Keratinocyte (primary cell): ENCODE data around the gene ZNF391. TPM values are rescaled to one million over a fixed set of nuclear protein-coding genes. Genes with fewer than 3 reads are reported as not detected.

Source experiments
- DNase-seq: peaks from one replicate; pipeline ENCODE4 v3.0.0-alpha.2; 2011; ENCODE audit warnings: low read depth, missing footprints, low spot score
- FAIRE-seq: peaks from 2 replicates; lab custom pipeline; 2011; peaks lifted over from hg19 to GRCh38; lab: Jason Lieb, UNC
- H2AFZ ChIP-seq: 2 replicates; pipeline ENCODE4 v1.6.0; 2012; ENCODE audit warnings: low read length, control low read depth, inconsistent platforms; ENCODE audit not compliant: control insufficient read depth
- H3K27ac ChIP-seq: 2 replicates; pipeline ENCODE4 v1.5.1; 2011; ENCODE audit warnings: low read length; ENCODE audit not compliant: control insufficient read depth, insufficient read depth
- H3K27me3 ChIP-seq: 3 replicates; pipeline ENCODE4 v1.6.0; 2011; ENCODE audit warnings: low read length; ENCODE audit not compliant: control insufficient read depth, insufficient read depth; ENCODE audit errors: extremely low read depth
- H3K36me3 ChIP-seq, 2 experiments: 2 replicates in 1 of 2; 3 replicates in 1 of 2; pipeline ENCODE4 v1.5.1; 2011; ENCODE audit warnings: low read length in 2 of 2, mild to moderate bottlenecking in 1 of 2; ENCODE audit not compliant: control insufficient read depth in 2 of 2, insufficient read depth in 2 of 2; ENCODE audit errors: extremely low read depth in 1 of 2
- H3K4me1 ChIP-seq: 3 replicates; pipeline ENCODE4 v1.5.1; 2011; ENCODE audit warnings: low read length; ENCODE audit not compliant: control insufficient read depth, insufficient read depth; ENCODE audit errors: extremely low read depth
- H3K4me2 ChIP-seq: 3 replicates; pipeline ENCODE4 v1.6.0; 2011; ENCODE audit warnings: low read depth, low read length; ENCODE audit not compliant: control insufficient read depth, insufficient read depth; ENCODE audit errors: extremely low read depth
- H3K4me3 ChIP-seq, 3 experiments: fragments of 200-600 bp in 1 of 3; sonication (generic) in 1 of 3; 2 replicates in 2 of 3; 3 replicates in 1 of 3; pipeline ENCODE4 v1.5.1; 2011 to 2016; ENCODE audit warnings: low read length in 3 of 3, mild to moderate bottlenecking in 3 of 3, control low read depth in 2 of 3, inconsistent platforms in 1 of 3, low read depth in 1 of 3, mixed read lengths in 1 of 3, mixed run types in 1 of 3, moderate library complexity in 1 of 3; ENCODE audit not compliant: control insufficient read depth in 2 of 3, insufficient read depth in 2 of 3; ENCODE audit errors: extremely low read depth in 1 of 3
- H3K79me2 ChIP-seq: 2 replicates; pipeline ENCODE4 v1.6.0; 2012; ENCODE audit warnings: low read length; ENCODE audit not compliant: control insufficient read depth, insufficient read depth
- H3K9ac ChIP-seq: 3 replicates; pipeline ENCODE4 v1.6.0; 2011; ENCODE audit warnings: low read length; ENCODE audit not compliant: control insufficient read depth, insufficient read depth; ENCODE audit errors: extremely low read depth
- H3K9me1 ChIP-seq: 3 replicates; pipeline ENCODE4 v1.6.0; 2011; ENCODE audit warnings: low read length; ENCODE audit not compliant: control insufficient read depth, insufficient read depth; ENCODE audit errors: extremely low read depth
- H3K9me3 ChIP-seq: 2 replicates; pipeline ENCODE4 v1.5.1; 2012; ENCODE audit warnings: low read depth, low read length; ENCODE audit not compliant: control insufficient read depth
- H4K20me1 ChIP-seq: 3 replicates; pipeline ENCODE4 v1.6.0; 2011; ENCODE audit warnings: low read length; ENCODE audit not compliant: control insufficient read depth, insufficient read depth; ENCODE audit errors: extremely low read depth
- CTCF ChIP-seq, 3 experiments: IDR thresholded peaks in 1 of 3; conservative IDR thresholded peaks in 1 of 3; optimal IDR thresholded peaks in 1 of 3; 2 replicates in 2 of 3; 3 replicates in 1 of 3; pipeline versions ENCODE3 to v1.5.1; 2011; ENCODE audit warnings: low read length in 3 of 3, mild to moderate bottlenecking in 3 of 3, moderate library complexity in 2 of 3, control low read depth in 1 of 3, inconsistent platforms in 1 of 3; ENCODE audit not compliant: insufficient read depth in 2 of 3; ENCODE audit errors: extremely low read depth in 1 of 3
- EZH2 ChIP-seq: IDR thresholded peaks from one replicate; pipeline ENCODE4 v1.6.1; 2012; ENCODE audit warnings: inconsistent platforms, mild to moderate bottlenecking, low read length, moderate library complexity
- dilution Hi-C: fragments of 300-500 bp; cut with MboI; formaldehyde crosslinking; loops from one replicate; pipeline ENCODE4 v1.7.0; 2020; ENCODE audit warnings: low sequenced_read_pairs; ENCODE audit not compliant: extremely low pct_ligation_motif_present
- polyA plus RNA-seq, 5 experiments: library from polyadenylated mRNA; depleted of rRNA in 3 of 5; stranded (reverse) in 3 of 5; stranded (forward) in 1 of 5; unstranded in 1 of 5; fragments of >200 nt; gene quantifications; 1 replicate in 1 of 5; 2 replicates in 3 of 5; 3 replicates in 1 of 5; pipeline versions ENCODE4 v1.2.1 to v1.2.3, GENCODE V29; 2011 to 2012; ENCODE audit warnings: missing spikeins in 2 of 5, low read depth in 1 of 5, low replicate concordance in 1 of 5

Gene ZNF391
- polyA plus RNA-seq, 1 donor (not counting 4 experiments of a cell fraction or from before 2014, with no cell fraction given), result 4.5 TPM

GRCh38 chr6:27400877-27401642 is 12.5 kb downstream of the ZNF391 start:
- Histone ChIP-seq H3K9me3 (peaks cover 12% of the 10 kb centered on the region), H3K27ac (no peak overlapping the region), H3K4me2 (no peak overlapping the region), H3K4me3 (no peak overlapping the region), H3K9ac (no peak overlapping the region), H3K79me2 (no peaks in the 10 kb centered on the region), H3K9me1 (no peaks in the 10 kb centered on the region), H3K4me1 (no peaks in the 10 kb centered on the region), H2AFZ (no peak overlapping the region), H3K36me3 (peaks cover 0 to 7% of the 10 kb centered on the region in 2 experiments), H4K20me1 (no peaks in the 10 kb centered on the region), H3K27me3 (no peaks in the 10 kb centered on the region)
- no peak for FAIRE-seq
- dilution Hi-C loops, result no loop called here
- no peak for DNase-seq
- TF ChIP-seq CTCF (optimal IDR thresholded peaks at IDR 0.05 in 1 of 3, IDR thresholded peaks at IDR 0.05 in 1 of 3, conservative IDR thresholded peaks at IDR 0.05 in 1 of 3; ENCODE audit: extremely low read depth in 1 of 3, insufficient read depth in 2 of 3, low read length in 3 of 3), result no peak

GRCh38 chr6:27406085-27406484 is 17.5 kb downstream of the ZNF391 start:
- no peak for FAIRE-seq

More at GRCh38 chr6:27406085-27406484, 17.5 kb downstream of the ZNF391 start:
- Histone ChIP-seq H3K9me3 (peaks cover 7% of the 10 kb centered on the region), H3K4me2 (no peak overlapping the region), H3K9ac (no peak overlapping the region), H3K27ac (no peak overlapping the region), H2AFZ (no peak overlapping the region), H4K20me1 (no peaks in the 10 kb centered on the region), H3K9me1 (no peaks in the 10 kb centered on the region), H3K4me1 (no peaks in the 10 kb centered on the region), H3K27me3 (no peaks in the 10 kb centered on the region), H3K79me2 (no peaks in the 10 kb centered on the region), H3K36me3 (no peaks in the 10 kb centered on the region), H3K4me3 (no peak overlapping the region)
- no peak for DNase-seq
- TF ChIP-seq EZH2, result no peak
- no peak for TF ChIP-seq CTCF (optimal IDR thresholded peaks at IDR 0.05 in 1 of 3, IDR thresholded peaks at IDR 0.05 in 1 of 3, conservative IDR thresholded peaks at IDR 0.05 in 1 of 3; ENCODE audit: extremely low read depth in 1 of 3, insufficient read depth in 2 of 3, low read length in 3 of 3)
- dilution Hi-C loops, result no loop called here
